Tibial artery (tissue), 4 donors: ENCODE results near the gene LMNTD1.

ENCODE experiments used
- DNase-seq, 2 donors: peaks; one replicate each; pipeline ENCODE4 v3.0.0-alpha.2; 2019
- H3K27ac ChIP-seq, 2 donors: fragments of 200-600 bp; sonication (generic) in 1 of 2; 1 replicate in 1 of 2; 2 replicates in 1 of 2; pipeline ENCODE4 v1.5.1; 2018 to 2019; ENCODE audit warnings: mild to moderate bottlenecking in 1 of 2
- H3K27me3 ChIP-seq, 2 donors: fragments of 200-600 bp; sonication (generic) in 1 of 2; one replicate each; pipeline versions ENCODE4 v1.5.1 to v1.6.0; 2016 to 2019
- H3K36me3 ChIP-seq, 3 donors: fragments of 200-600 bp; sonication (generic) in 2 of 3; one replicate each; pipeline ENCODE4 v1.5.1; 2016 to 2019; ENCODE audit warnings: mild to moderate bottlenecking in 2 of 3
- H3K4me1 ChIP-seq, 4 donors: fragments of 200-600 bp; sonication (generic) in 2 of 4; 1 replicate in 3 of 4; 2 replicates in 1 of 4; pipeline ENCODE4 v1.5.1; 2016 to 2019
- H3K4me3 ChIP-seq, 2 donors: fragments of 200-600 bp; sonication (generic) in 1 of 2; 1 replicate in 1 of 2; 2 replicates in 1 of 2; pipeline ENCODE4 v1.5.1; 2018 to 2019; ENCODE audit warnings: mild to moderate bottlenecking in 2 of 2
- H3K9me3 ChIP-seq, 3 donors: fragments of 200-600 bp; sonication (generic) in 1 of 3; one replicate each; pipeline ENCODE4 v1.5.1; 2016 to 2019
- intact Hi-C: fragments of 100-400 bp; cut with DNase I; formaldehyde crosslinking; loops from one replicate; pipeline ENCODE4 v1.15.0; 2023; ENCODE audit warnings: low total_unique reads
- TF ChIP-seq, protein P1 (sequence below), 2 experiments: fragments of 200-600 bp in 1 of 2; fragments of 450-650 bp in 1 of 2; IDR thresholded peaks; one replicate each; pipeline ENCODE4 v1.5.1; 2017 to 2019; ENCODE audit warnings: antibody characterized with exemption in 2 of 2, mild to moderate bottlenecking in 1 of 2, moderate library complexity in 1 of 2

The LMNTD1 gene

DNA sequence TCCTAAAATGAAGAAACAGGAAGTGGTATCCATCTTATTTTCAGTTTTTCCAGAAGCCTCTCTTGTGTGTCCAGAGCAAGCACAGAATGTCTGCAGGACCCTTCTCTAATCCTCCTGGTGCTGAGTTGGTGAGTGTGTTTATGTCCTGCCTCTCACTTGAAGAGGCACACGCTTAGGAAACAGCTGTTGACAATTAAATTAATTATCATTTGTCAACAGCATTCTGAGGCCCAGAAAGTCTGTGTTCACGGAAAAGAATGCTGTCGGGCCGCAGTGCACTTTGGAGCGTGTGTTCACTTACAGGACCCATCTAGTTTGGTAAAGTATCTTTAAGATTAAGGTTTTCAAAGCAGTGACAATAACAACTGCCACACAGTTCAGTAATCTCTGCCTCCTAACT lies 70.5 kb downstream of the LMNTD1 start:
- H3K4me1 ChIP-seq, result no peaks in the 10 kb centered on the region
- intact Hi-C loops, result no loop called here
- no peak overlapping the region for H3K4me3 ChIP-seq
- DNase-seq, result no peak
- H3K9me3 ChIP-seq, result no peaks in the 10 kb centered on the region
- no peaks in the 10 kb centered on the region for H3K27me3 ChIP-seq
- no peaks in the 10 kb centered on the region for H3K36me3 ChIP-seq
- no peak overlapping the region for H3K27ac ChIP-seq
- TF ChIP-seq, protein P1, sequence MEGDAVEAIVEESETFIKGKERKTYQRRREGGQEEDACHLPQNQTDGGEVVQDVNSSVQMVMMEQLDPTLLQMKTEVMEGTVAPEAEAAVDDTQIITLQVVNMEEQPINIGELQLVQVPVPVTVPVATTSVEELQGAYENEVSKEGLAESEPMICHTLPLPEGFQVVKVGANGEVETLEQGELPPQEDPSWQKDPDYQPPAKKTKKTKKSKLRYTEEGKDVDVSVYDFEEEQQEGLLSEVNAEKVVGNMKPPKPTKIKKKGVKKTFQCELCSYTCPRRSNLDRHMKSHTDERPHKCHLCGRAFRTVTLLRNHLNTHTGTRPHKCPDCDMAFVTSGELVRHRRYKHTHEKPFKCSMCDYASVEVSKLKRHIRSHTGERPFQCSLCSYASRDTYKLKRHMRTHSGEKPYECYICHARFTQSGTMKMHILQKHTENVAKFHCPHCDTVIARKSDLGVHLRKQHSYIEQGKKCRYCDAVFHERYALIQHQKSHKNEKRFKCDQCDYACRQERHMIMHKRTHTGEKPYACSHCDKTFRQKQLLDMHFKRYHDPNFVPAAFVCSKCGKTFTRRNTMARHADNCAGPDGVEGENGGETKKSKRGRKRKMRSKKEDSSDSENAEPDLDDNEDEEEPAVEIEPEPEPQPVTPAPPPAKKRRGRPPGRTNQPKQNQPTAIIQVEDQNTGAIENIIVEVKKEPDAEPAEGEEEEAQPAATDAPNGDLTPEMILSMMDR (IDR thresholded peaks at IDR 0.05), result no peak

DNA sequence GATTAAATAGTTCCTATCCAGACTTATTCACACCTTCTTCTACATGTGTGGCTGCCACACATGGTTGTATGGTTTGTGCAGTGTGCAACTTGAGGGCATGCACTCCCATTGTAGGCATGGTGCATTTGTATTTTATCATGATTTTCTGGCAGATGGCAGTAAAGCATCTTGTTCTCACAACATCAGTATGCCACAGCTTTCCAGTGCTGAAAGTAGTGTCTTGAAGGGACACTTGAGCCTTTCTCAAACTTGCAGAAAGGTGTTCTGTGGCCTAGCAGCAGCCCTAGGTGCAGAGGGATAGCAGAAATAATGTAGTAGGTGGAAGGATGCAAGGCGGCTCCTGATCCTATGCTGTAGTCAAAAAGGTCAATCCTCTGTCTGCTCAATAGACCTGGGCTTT lies 72.9 kb downstream of the LMNTD1 start:
- H3K9me3 ChIP-seq, result no peaks in the 10 kb centered on the region
- intact Hi-C loops, result no loop called here
- H3K27me3 ChIP-seq, result no peaks in the 10 kb centered on the region
- H3K27ac ChIP-seq, result no peak overlapping the region
- DNase-seq, result no peak
- no peaks in the 10 kb centered on the region for H3K4me1 ChIP-seq
- TF ChIP-seq, protein P1 (IDR thresholded peaks at IDR 0.05), result no peak
- no peaks in the 10 kb centered on the region for H3K36me3 ChIP-seq
- no peak overlapping the region for H3K4me3 ChIP-seq

DNA sequence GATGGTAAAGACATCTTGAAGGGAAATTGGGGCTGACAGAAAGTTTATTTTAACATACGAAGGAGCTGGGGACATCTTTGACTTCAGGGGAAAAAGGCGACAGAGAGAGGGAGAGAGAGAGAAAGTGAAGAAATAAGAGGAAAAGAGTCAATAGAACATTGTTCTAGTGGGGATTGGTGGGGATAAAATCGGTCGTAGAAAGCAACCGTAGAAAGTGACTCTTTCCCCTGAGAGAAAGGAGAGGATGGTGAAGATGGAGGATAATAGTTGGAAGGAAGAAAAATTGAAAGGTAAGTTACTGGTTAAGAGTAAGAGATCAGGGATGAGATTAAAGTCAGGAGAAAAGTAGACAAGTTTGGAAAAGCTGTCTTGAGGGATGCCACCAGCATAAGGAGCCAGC lies 75.9 kb downstream of the LMNTD1 start:
- TF ChIP-seq, protein P1 (IDR thresholded peaks at IDR 0.05), result no peak
- intact Hi-C loops, result no loop called here
- DNase-seq, result no peak
- Histone ChIP-seq H3K9me3 (no peaks in the 10 kb centered on the region), H3K36me3 (no peaks in the 10 kb centered on the region), H3K27ac (no peak overlapping the region), H3K4me3 (no peak overlapping the region), H3K27me3 (no peaks in the 10 kb centered on the region), H3K4me1 (no peaks in the 10 kb centered on the region)

DNA sequence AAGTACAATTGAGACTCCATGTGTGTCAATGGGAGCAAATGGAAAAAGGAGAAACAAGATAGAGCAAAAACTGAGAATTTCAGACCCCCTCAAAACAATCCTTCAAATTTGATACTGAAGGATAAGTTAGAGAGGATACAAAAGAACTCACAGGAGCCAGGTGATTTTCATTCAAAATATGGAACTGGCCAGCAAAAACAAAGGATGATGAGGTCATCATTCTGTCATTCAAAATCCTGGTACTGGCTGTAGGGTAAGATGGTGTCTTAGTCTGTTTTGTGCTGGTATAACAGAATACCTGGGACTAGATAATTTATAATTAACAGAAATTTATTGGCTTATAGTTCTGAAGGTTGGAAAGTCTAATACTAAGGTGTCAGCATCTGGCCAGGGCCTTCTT lies 80.6 kb downstream of the LMNTD1 start:
- Histone ChIP-seq H3K4me1 (no peaks in the 10 kb centered on the region), H3K27ac (no peak overlapping the region), H3K9me3 (no peaks in the 10 kb centered on the region), H3K4me3 (no peak overlapping the region), H3K36me3 (no peaks in the 10 kb centered on the region), H3K27me3 (no peaks in the 10 kb centered on the region)
- intact Hi-C loops, result no loop called here
- no peak for DNase-seq
- TF ChIP-seq, protein P1 (IDR thresholded peaks at IDR 0.05), result no peak

DNA sequence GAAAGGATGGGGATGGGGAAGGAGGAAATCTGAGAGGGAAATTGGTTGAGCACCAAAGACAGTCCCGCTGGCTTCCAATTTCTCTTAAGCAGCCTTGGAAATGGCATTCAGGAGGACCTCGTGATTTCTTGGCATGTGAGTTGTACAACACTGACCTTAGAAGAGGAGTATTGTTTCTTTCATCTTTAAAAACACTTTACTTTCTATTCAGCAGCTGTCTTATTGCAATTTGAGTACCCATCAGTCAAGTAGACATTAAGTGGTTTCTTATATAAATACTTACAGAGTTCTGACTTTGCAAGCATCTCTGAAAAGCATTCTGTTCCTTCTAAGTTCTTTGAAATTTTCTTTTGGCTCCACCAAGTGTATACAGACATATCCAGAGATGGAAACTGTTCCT lies 83.2 kb downstream of the LMNTD1 start:
- Histone ChIP-seq H3K4me1 (no peaks in the 10 kb centered on the region), H3K27ac (no peak overlapping the region), H3K36me3 (no peaks in the 10 kb centered on the region), H3K9me3 (no peaks in the 10 kb centered on the region), H3K4me3 (no peak overlapping the region), H3K27me3 (no peaks in the 10 kb centered on the region)
- TF ChIP-seq, protein P1 (IDR thresholded peaks at IDR 0.05), result no peak
- intact Hi-C loops, result no loop called here
- DNase-seq, result no peak

DNA sequence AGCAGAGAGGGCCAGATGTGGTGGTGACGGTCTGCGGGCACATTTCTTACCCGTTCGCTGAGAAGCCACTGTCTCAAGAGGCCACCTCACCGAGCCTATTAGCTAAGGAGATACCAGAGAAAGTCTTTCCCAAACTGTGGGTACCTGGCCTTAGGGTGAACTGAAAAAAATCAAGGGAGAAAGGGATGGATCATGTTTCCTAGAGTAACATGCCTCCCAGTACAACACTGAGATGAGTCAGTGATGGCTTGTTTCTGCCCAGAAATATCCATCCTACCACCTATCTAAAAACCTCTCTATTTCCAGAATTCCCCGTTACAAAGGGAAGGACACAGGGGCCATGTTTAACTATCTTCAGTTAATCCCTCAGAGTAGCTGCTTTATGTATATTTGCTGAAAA lies 83.7 kb downstream of the LMNTD1 start:
- Histone ChIP-seq H3K4me1 (no peaks in the 10 kb centered on the region), H3K36me3 (no peaks in the 10 kb centered on the region), H3K27me3 (no peaks in the 10 kb centered on the region), H3K4me3 (no peak overlapping the region), H3K9me3 (no peaks in the 10 kb centered on the region), H3K27ac (no peak overlapping the region)
- DNase-seq, result no peak
- intact Hi-C loops, result no loop called here
- TF ChIP-seq, protein P1 (IDR thresholded peaks at IDR 0.05), result no peak
